ENCODE results near the gene ECE1.

ECE1 gene

GRCh38 chr1:21267191-21268077 is 22.8 kb downstream of the ECE1 start:
- DNase-seq (ENCODE audit: low spot score): no peak

GRCh38 chr1:21266119-21266774 is 24.0 kb downstream of the ECE1 start:
- DNase-seq (ENCODE audit: low spot score): no peak

- no peak for DNase-seq (ENCODE audit: low spot score)
Measured at GRCh38 chr1:21265644-21266043, 24.6 kb downstream of the ECE1 start.

GRCh38 chr1:21264898-21265297 is 25.4 kb downstream of the ECE1 start:
- no peak for DNase-seq (ENCODE audit: low spot score)

GRCh38 chr1:21263653-21264225 is 26.5 kb downstream of the ECE1 start:
- DNase-seq (ENCODE audit: low spot score): no peak

GRCh38 chr1:21263052-21263429 is 27.2 kb downstream of the ECE1 start:
- no peak for DNase-seq (ENCODE audit: low spot score)

GRCh38 chr1:21262293-21263051 is 27.8 kb downstream of the ECE1 start:
- no peak for DNase-seq (ENCODE audit: low spot score)

- no peak for DNase-seq (ENCODE audit: low spot score)
Measured at GRCh38 chr1:21261551-21262292, 28.5 kb downstream of the ECE1 start.

- no peak for DNase-seq (ENCODE audit: low spot score)
Measured at GRCh38 chr1:21260405-21261125, 29.7 kb downstream of the ECE1 start.

GRCh38 chr1:21259316-21260076 is 30.8 kb downstream of the ECE1 start:
- DNase-seq (ENCODE audit: low spot score): no peak

GRCh38 chr1:21258331-21259134 is 31.7 kb downstream of the ECE1 start:
- DNase-seq (ENCODE audit: low spot score): no peak

- no peak for DNase-seq (ENCODE audit: low spot score)
Measured at GRCh38 chr1:21257431-21258135, 32.7 kb downstream of the ECE1 start.

GRCh38 chr1:21256776-21257175 is 33.5 kb downstream of the ECE1 start:
- no peak for DNase-seq (ENCODE audit: low spot score)

- DNase-seq (ENCODE audit: low spot score): no peak
Measured at GRCh38 chr1:21255943-21256320, 34.3 kb downstream of the ECE1 start.

- DNase-seq (ENCODE audit: low spot score): peak; percentile 95
Measured at GRCh38 chr1:21255284-21255942, 34.9 kb downstream of the ECE1 start.

GRCh38 chr1:21254335-21254951 is 35.8 kb downstream of the ECE1 start:
- peak; percentile 31 for DNase-seq (ENCODE audit: low spot score)

- no peak for DNase-seq (ENCODE audit: low spot score)
Measured at GRCh38 chr1:21251773-21252471, 38.3 kb downstream of the ECE1 start.
